ENCODE results near the gene THEM4.
"Not testable (repeated sequence)": the region's sequence is repeated elsewhere in the genome, so short reads cannot be mapped to it uniquely, and the experiment has no call there.

The THEM4 gene

GRCh38 chr1:151875419-151876097 lies 33.8 kb downstream of the THEM4 start:
- H3K9me3 ChIP-seq = no peaks in the 10 kb centered on the region

GRCh38 chr1:151872776-151873175 lies 36.5 kb downstream of the THEM4 start:
- H3K27ac ChIP-seq; H3K4me3 ChIP-seq (ENCODE audit: low read depth in 1 of 2, low read length in 1 of 2); H3K36me3 ChIP-seq; H3K9me3 ChIP-seq; H3K4me1 ChIP-seq (ENCODE audit: control insufficient read depth in 1 of 2, insufficient read depth in 1 of 2, low read depth in 1 of 2, low read length in 1 of 2); H3K27me3 ChIP-seq: not testable (repeated sequence)

More at GRCh38 chr1:151875419-151876097, 33.8 kb downstream of the THEM4 start:
- no peaks in the 10 kb centered on the region for H3K36me3 ChIP-seq
- no peak overlapping the region for H3K4me3 ChIP-seq (ENCODE audit: low read depth in 1 of 2, low read length in 1 of 2)
- TF ChIP-seq CTCF (IDR thresholded peaks at IDR 0.05) = no peak
- no peaks in the 10 kb centered on the region for H3K27me3 ChIP-seq
- no peaks in the 10 kb centered on the region for H3K4me1 ChIP-seq (ENCODE audit: control insufficient read depth in 1 of 2, insufficient read depth in 1 of 2, low read depth in 1 of 2, low read length in 1 of 2)
- no peak overlapping the region for H3K27ac ChIP-seq

GRCh38 chr1:151871284-151872030 lies 37.9 kb downstream of the THEM4 start:
- Histone ChIP-seq H3K27ac (no peak overlapping the region), H3K4me3 (ENCODE audit: low read depth in 1 of 2, low read length in 1 of 2) (no peak overlapping the region), H3K27me3 (no peaks in the 10 kb centered on the region), H3K4me1 (ENCODE audit: control insufficient read depth in 1 of 2, insufficient read depth in 1 of 2, low read depth in 1 of 2, low read length in 1 of 2) (peaks cover 0 to 15% of the 10 kb centered on the region in 2 experiments), H3K9me3 (no peaks in the 10 kb centered on the region), H3K36me3 (no peaks in the 10 kb centered on the region)
- TF ChIP-seq CTCF (IDR thresholded peaks at IDR 0.05) = no peak

GRCh38 chr1:151868486-151868885 lies 40.8 kb downstream of the THEM4 start:
- TF ChIP-seq CTCF (IDR thresholded peaks at IDR 0.05) = no peak
- no peak overlapping the region for H3K4me3 ChIP-seq (ENCODE audit: low read depth in 1 of 2, low read length in 1 of 2)
- no peaks in the 10 kb centered on the region for H3K36me3 ChIP-seq
- no peak overlapping the region for H3K27ac ChIP-seq
- H3K27me3 ChIP-seq = no peaks in the 10 kb centered on the region
- H3K4me1 ChIP-seq (ENCODE audit: control insufficient read depth in 1 of 2, insufficient read depth in 1 of 2, low read depth in 1 of 2, low read length in 1 of 2) = peaks cover 0 to 15% of the 10 kb centered on the region in 2 experiments
- H3K9me3 ChIP-seq = no peaks in the 10 kb centered on the region

- Histone ChIP-seq H3K4me1 (ENCODE audit: control insufficient read depth in 1 of 2, insufficient read depth in 1 of 2, low read depth in 1 of 2, low read length in 1 of 2) (peaks cover 0 to 15% of the 10 kb centered on the region in 2 experiments), H3K27me3 (no peaks in the 10 kb centered on the region), H3K9me3 (no peaks in the 10 kb centered on the region), H3K4me3 (ENCODE audit: low read depth in 1 of 2, low read length in 1 of 2) (no peak overlapping the region), H3K27ac (peak overlapping the region; percentile 13), H3K36me3 (no peaks in the 10 kb centered on the region)
- no peak for TF ChIP-seq CTCF (IDR thresholded peaks at IDR 0.05)
Measured at GRCh38 chr1:151867765-151868411, 41.4 kb downstream of the THEM4 start.

- H3K4me3 ChIP-seq (ENCODE audit: low read depth in 1 of 2, low read length in 1 of 2) = no peak overlapping the region
- TF ChIP-seq CTCF (IDR thresholded peaks at IDR 0.05) = no peak
- no peaks in the 10 kb centered on the region for H3K27me3 ChIP-seq
- no peaks in the 10 kb centered on the region for H3K36me3 ChIP-seq
- H3K4me1 ChIP-seq (ENCODE audit: control insufficient read depth in 1 of 2, insufficient read depth in 1 of 2, low read depth in 1 of 2, low read length in 1 of 2) = peaks cover 0 to 15% of the 10 kb centered on the region in 2 experiments
- peak overlapping the region; percentile 38 for H3K27ac ChIP-seq
- H3K9me3 ChIP-seq = no peaks in the 10 kb centered on the region
Measured at GRCh38 chr1:151867321-151867720, 42.0 kb downstream of the THEM4 start.

Measured in neutrophil (primary cell).